Neuron (in vitro differentiated cells): ENCODE measurements around the gene KLF3.

Source experiments
- H2AFZ ChIP-seq: one replicate; pipeline ENCODE4 v1.6.1; 2013; ENCODE audit warnings: low read depth, mild to moderate bottlenecking, inconsistent platforms, low read length, moderate library complexity
- H3K27me3 ChIP-seq: one replicate; pipeline ENCODE4 v1.6.1; 2013; ENCODE audit warnings: low read length; ENCODE audit not compliant: insufficient read depth
- H3K36me3 ChIP-seq: one replicate; pipeline ENCODE4 v1.6.1; 2013; ENCODE audit warnings: low read length; ENCODE audit not compliant: insufficient read depth
- H3K4me1 ChIP-seq: one replicate; pipeline ENCODE4 v1.6.1; 2013; ENCODE audit warnings: low read length; ENCODE audit not compliant: insufficient read depth
- H3K4me3 ChIP-seq: 2 replicates; pipeline ENCODE4 v1.5.1; 2013; ENCODE audit warnings: mild to moderate bottlenecking, low read length, moderate library complexity
- H3K9me3 ChIP-seq: one replicate; pipeline ENCODE4 v1.6.1; 2013; ENCODE audit warnings: low read length

The KLF3 gene

GRCh38 chr4:38684271-38684670 lies 20.3 kb downstream of the KLF3 start:
- Histone ChIP-seq H2AFZ (no peak overlapping the region), H3K36me3 (peaks cover 49% of the 10 kb centered on the region), H3K27me3 (no peaks in the 10 kb centered on the region), H3K4me3 (no peak overlapping the region), H3K4me1 (no peaks in the 10 kb centered on the region), H3K9me3 (peaks cover 5% of the 10 kb centered on the region)

- H3K4me1 ChIP-seq: no peaks in the 10 kb centered on the region
- no peak overlapping the region for H3K4me3 ChIP-seq
- peaks cover 5% of the 10 kb centered on the region for H3K9me3 ChIP-seq
- H3K27me3 ChIP-seq: no peaks in the 10 kb centered on the region
- peaks cover 58% of the 10 kb centered on the region for H3K36me3 ChIP-seq
- H2AFZ ChIP-seq: no peak overlapping the region
These were observed 21.2 kb downstream of the KLF3 start for GRCh38 chr4:38684951-38685844.

- H3K36me3 ChIP-seq: peaks cover 61% of the 10 kb centered on the region
- H3K4me1 ChIP-seq: no peaks in the 10 kb centered on the region
- no peak overlapping the region for H2AFZ ChIP-seq
- H3K27me3 ChIP-seq: no peaks in the 10 kb centered on the region
- H3K4me3 ChIP-seq: no peak overlapping the region
- H3K9me3 ChIP-seq: peaks cover 5% of the 10 kb centered on the region
These were observed 22.7 kb downstream of the KLF3 start for GRCh38 chr4:38686682-38687081.

- peaks cover 5% of the 10 kb centered on the region for H3K9me3 ChIP-seq
- H2AFZ ChIP-seq: no peak overlapping the region
- no peaks in the 10 kb centered on the region for H3K27me3 ChIP-seq
- no peaks in the 10 kb centered on the region for H3K4me1 ChIP-seq
- H3K4me3 ChIP-seq: no peak overlapping the region
- peaks cover 63% of the 10 kb centered on the region for H3K36me3 ChIP-seq
These were observed 23.6 kb downstream of the KLF3 start for GRCh38 chr4:38687571-38688011.

GRCh38 chr4:38688676-38689355 lies 24.8 kb downstream of the KLF3 start:
- H2AFZ ChIP-seq: no peak overlapping the region
- no peaks in the 10 kb centered on the region for H3K27me3 ChIP-seq
- H3K4me1 ChIP-seq: no peaks in the 10 kb centered on the region
- peaks cover 64% of the 10 kb centered on the region for H3K36me3 ChIP-seq
- H3K4me3 ChIP-seq: no peak overlapping the region
- H3K9me3 ChIP-seq: peaks cover 5% of the 10 kb centered on the region

- H2AFZ ChIP-seq: no peak overlapping the region
- H3K36me3 ChIP-seq: peaks cover 80% of the 10 kb centered on the region
- no peaks in the 10 kb centered on the region for H3K27me3 ChIP-seq
- peaks cover 5% of the 10 kb centered on the region for H3K9me3 ChIP-seq
- no peaks in the 10 kb centered on the region for H3K4me1 ChIP-seq
- H3K4me3 ChIP-seq: no peak overlapping the region
These were observed 27.4 kb downstream of the KLF3 start for GRCh38 chr4:38691251-38692008.

- Histone ChIP-seq H3K27me3 (no peaks in the 10 kb centered on the region), H2AFZ (no peak overlapping the region), H3K9me3 (peaks cover 6% of the 10 kb centered on the region), H3K4me1 (no peaks in the 10 kb centered on the region), H3K4me3 (no peak overlapping the region), H3K36me3 (peaks cover 85% of the 10 kb centered on the region)
These were observed 28.4 kb downstream of the KLF3 start for GRCh38 chr4:38692421-38692820.

- Histone ChIP-seq H3K4me3 (no peak overlapping the region), H2AFZ (no peak overlapping the region), H3K36me3 (peaks cover 86% of the 10 kb centered on the region), H3K4me1 (no peaks in the 10 kb centered on the region), H3K9me3 (peaks cover 4% of the 10 kb centered on the region), H3K27me3 (no peaks in the 10 kb centered on the region)
These were observed 29.6 kb downstream of the KLF3 start for GRCh38 chr4:38693569-38693968.

- Histone ChIP-seq H2AFZ (no peak overlapping the region), H3K4me3 (no peak overlapping the region), H3K4me1 (no peaks in the 10 kb centered on the region), H3K27me3 (no peaks in the 10 kb centered on the region), H3K9me3 (peaks cover 1% of the 10 kb centered on the region), H3K36me3 (peaks cover 83% of the 10 kb centered on the region)
These were observed 30.3 kb downstream of the KLF3 start for GRCh38 chr4:38694330-38694729.

- peaks cover 69% of the 10 kb centered on the region for H3K36me3 ChIP-seq
- H3K9me3 ChIP-seq: peaks cover 1% of the 10 kb centered on the region
- H2AFZ ChIP-seq: no peak overlapping the region
- no peaks in the 10 kb centered on the region for H3K4me1 ChIP-seq
- no peaks in the 10 kb centered on the region for H3K27me3 ChIP-seq
- H3K4me3 ChIP-seq: no peak overlapping the region
These were observed 31.8 kb downstream of the KLF3 start for GRCh38 chr4:38695809-38696208.

GRCh38 chr4:38696697-38697096 lies 32.7 kb downstream of the KLF3 start:
- Histone ChIP-seq H3K4me1 (no peaks in the 10 kb centered on the region), H3K4me3 (no peak overlapping the region), H2AFZ (no peak overlapping the region), H3K9me3 (peaks cover 1% of the 10 kb centered on the region), H3K27me3 (no peaks in the 10 kb centered on the region), H3K36me3 (peaks cover 63% of the 10 kb centered on the region)

GRCh38 chr4:38698176-38698575 lies 34.2 kb downstream of the KLF3 start:
- no peaks in the 10 kb centered on the region for H3K27me3 ChIP-seq
- H2AFZ ChIP-seq: no peak overlapping the region
- peaks cover 56% of the 10 kb centered on the region for H3K36me3 ChIP-seq
- no peaks in the 10 kb centered on the region for H3K4me1 ChIP-seq
- no peak overlapping the region for H3K4me3 ChIP-seq
- H3K9me3 ChIP-seq: peaks cover 1% of the 10 kb centered on the region

GRCh38 chr4:38699112-38699511 lies 35.1 kb downstream of the KLF3 start:
- H2AFZ ChIP-seq: no peak overlapping the region
- H3K9me3 ChIP-seq: peaks cover 1% of the 10 kb centered on the region
- H3K4me3 ChIP-seq: no peak overlapping the region
- peaks cover 47% of the 10 kb centered on the region for H3K36me3 ChIP-seq
- H3K4me1 ChIP-seq: no peaks in the 10 kb centered on the region
- H3K27me3 ChIP-seq: no peaks in the 10 kb centered on the region
